ENCODE results near the gene IGF2BP2.

- TF ChIP-seq CTCF (IDR thresholded peaks at IDR 0.05) (no peak), POLR2A (IDR thresholded peaks at IDR 0.05; ENCODE audit: low read depth) (no peak)
These were observed 3.7 kb downstream of the IGF2BP2 start for GRCh38 chr3:185820973-185821758.
